ENCODE measurements around the gene GHR.
"Not testable (repeated sequence)": the region's sequence is repeated elsewhere in the genome, so short reads cannot be mapped to it uniquely, and the experiment has no call there.

The GHR gene

DNA sequence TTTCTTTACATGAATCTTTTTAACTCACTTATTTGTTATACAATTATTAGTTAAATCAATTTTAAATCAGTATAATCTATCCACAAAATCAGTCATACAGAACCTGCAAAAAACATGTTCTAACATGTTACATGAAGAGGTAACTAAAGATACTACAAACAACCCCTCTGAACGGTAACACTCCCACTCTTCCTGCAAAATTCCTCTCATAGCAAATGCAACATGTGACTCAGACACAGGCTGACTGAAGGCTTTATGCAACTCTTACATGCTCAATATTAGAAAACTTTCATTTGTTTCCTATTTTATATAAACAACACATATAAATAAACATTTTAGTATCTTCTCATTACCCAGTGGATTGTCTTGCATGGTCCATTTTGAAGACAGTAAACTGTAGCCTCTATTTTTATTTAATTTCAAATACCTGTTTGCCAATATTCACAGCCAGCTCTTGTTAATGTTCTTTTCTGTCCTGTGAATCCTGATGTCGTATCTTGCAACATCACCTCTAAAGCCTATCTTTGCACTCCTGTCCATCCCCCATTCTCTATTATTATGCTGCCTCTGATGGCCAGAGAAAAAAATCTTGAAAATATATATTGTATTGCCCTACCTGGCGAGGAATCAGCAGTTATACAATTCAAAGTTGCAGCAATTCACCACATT, 232.9 kb downstream of the GHR start:
- DNase-seq = no peak

DNA sequence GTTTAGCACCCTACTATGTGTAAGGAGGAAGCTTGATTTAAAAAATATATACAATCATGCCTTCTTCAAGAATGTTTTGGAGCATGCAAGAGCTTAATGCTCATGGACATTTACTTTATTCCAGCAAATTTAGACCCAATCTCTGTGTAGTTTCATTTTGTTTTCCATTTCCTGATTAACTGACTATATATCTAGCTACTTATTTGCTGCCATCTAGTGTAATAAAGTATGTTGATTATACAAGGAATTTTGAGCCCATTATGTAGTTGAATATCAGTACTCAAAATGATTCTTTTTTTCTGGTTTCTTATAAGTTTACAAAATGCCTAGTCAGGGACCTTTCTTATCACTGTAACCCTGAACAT, 233.4 kb downstream of the GHR start:
- no peak for DNase-seq

GRCh38 chr5:42659869-42660268, 236.6 kb downstream of the GHR start:
- not testable (repeated sequence) for DNase-seq

DNA sequence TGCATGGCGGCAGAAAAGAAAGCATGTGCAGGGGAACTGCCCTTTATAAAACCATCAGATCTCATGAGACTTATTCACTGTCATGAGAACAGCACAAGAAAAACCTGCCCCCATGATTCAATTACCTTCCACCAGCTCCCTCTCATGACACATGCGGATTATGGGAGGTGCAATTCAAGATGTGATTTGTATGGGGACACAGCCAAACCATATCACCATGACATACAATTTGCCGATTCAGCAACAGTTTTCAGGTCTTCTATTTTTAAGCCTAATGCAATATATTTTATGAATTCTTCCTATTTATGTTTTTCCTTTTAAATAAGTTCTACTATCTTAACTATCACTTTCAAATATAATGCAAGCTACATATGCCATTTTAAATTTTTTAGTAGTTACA, 242.6 kb downstream of the GHR start:
- no peak for DNase-seq

DNA sequence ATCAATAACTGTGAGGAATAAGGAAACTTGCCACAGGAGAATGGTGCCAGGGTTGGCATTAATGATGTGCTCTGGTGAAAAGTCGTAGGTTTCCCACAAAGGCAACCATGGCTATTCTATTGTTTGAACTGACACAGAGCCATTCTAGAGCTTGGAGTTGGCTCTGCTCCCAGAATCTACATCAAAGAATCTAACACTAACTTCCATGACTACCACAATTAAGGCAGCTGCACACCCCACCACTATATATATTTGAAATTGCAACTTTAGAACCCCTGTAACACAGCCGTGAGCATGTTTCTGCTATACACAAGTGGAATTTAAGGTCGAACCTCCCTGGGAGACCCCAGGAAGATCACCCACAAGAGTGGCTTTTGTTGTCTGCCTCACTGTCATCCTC, 243.6 kb downstream of the GHR start:
- DNase-seq = no peak

- no peak for DNase-seq
Measured at GRCh38 chr5:42668254-42668653, 245.0 kb downstream of the GHR start.

- no peak for DNase-seq
Measured at GRCh38 chr5:42672925-42673324, 249.7 kb downstream of the GHR start.

DNA sequence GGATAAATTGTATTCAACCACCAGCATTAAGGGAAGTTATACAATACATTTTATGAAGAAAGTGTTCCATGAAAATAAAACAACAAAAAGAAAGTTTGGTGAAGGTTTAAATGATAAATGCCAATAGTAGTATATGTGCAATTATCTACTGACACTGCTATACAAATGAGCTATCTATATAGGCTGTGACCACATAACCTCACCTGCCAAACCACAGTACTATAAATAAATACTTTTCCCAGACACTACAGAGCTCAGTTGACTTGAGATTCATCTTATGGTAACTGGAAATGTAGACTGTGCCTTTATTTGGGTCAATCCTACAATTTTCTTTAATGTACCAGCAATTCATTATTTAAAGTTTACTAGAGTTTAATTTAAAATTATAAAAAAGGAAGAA, 252.4 kb downstream of the GHR start:
- DNase-seq = no peak

GRCh38 chr5:42676362-42676761, 253.1 kb downstream of the GHR start:
- DNase-seq = no peak

GRCh38 chr5:42677156-42677842, 254.1 kb downstream of the GHR start:
- DNase-seq = no peak

- DNase-seq = no peak
Measured at GRCh38 chr5:42680046-42680445, 256.8 kb downstream of the GHR start.

DNA sequence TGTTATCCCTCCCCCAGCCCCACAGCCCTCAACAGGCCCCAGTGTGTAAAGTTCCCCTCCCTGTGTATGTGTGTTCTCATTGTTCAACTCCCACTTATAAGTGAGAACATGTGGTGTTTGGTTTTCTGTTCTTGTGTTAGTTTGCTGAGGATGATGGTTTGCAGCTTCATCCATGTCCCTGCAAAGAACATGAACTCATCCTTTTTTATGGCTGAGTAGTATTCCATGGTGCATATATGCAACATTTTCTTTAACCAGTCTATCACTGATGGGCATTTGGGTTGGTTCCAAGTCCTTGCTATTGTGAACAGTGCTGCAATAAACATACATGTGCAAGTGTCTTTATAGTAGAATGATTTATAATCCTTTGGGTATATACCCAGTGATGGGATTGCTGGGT, 261.8 kb downstream of the GHR start:
- not testable (repeated sequence) for DNase-seq

DNA sequence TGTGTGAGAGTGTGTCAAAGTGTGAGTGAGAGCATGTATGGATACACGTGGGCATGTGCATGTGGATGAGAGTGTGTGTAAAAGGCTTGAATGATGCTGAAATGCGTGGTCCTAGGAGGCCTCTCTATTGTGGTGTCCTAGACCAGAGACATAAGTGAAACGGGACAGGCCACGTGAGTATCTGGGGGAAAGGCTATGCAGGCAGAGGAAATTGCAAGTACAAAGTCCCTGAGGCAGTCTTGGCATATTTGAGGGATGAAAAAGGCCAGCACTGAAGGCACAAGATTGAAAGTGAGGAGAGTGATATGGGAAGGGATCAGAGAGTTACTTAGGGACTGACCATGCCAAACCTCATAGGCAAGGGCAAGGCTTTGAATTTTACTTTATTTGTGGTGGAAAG, 266.2 kb downstream of the GHR start:
- no peak for DNase-seq

DNA sequence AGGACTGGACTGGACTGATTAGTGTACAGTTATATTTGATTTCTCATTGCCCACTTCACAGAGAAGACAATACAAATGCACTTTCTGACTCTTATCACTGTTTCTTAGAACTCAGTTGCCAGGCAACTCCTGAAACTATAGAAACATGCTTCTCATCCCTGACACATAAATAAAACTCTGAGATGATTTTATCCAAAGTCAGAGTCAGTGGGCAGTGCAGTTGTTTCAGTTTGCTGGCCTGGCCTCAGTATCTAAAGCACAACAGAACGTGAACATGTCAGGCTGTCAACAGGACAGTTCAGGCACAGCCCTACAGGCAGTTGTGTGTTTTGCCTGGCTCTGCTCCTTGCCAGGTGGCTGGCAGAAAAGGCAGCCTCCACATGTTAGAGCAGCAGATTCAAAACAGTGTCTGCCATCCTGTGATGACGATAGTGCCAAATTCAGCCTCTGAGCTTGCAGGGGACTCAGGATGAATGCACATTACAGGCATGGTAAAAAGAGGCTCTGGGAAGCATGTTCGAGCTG, 268.2 kb downstream of the GHR start:
- no peak for DNase-seq

DNA sequence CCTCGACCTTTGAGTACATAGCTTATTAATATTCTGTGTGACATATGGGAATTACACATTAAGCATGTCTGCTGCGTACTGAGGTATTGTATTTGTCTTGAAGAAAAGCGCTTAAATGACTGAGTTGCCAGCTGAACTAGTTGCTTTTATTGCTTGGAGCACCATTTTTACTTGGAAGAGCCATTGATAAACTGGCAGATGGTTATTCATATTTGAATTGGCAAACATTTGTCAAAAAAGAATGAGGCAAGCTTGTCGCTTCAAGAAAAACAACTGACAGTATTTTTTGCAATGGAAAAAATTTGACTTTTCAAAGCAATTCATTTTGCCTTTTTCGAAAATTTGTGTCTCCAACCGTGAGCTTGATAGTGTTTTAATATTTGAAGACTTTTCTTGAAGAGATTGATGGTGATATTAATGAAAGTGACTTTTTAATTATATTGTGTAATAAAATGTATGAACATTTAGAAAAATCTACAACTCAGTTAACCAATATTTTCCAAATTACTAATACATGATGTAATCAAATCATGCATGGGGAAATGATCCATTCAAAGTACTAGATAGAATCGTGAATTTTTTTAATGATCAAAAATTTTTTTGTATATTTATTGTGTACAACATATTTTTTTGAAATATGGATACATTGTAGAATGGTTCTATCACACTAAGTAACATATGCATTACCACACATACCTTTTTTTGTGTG, 278.3 kb downstream of the GHR start:
- no peak for DNase-seq

DNA sequence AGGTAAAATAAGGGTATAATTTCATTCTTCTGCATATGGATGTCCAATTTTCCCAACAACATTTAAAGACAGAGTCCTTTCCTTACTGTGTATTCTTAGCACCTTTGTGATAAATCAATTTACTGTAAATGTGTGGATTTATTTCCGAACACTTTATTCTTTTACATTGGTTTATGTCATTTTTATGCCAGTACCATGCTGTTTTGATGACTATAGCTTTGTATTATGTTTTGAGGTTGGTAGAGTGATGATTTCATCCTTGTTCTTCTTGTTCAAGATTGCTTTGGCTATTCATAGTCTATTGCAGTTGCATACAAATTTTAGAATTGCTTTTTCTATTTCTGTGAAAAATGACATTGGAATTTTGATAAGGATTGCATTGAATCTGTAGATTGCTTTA, 280.0 kb downstream of the GHR start:
- no peak for DNase-seq

DNA sequence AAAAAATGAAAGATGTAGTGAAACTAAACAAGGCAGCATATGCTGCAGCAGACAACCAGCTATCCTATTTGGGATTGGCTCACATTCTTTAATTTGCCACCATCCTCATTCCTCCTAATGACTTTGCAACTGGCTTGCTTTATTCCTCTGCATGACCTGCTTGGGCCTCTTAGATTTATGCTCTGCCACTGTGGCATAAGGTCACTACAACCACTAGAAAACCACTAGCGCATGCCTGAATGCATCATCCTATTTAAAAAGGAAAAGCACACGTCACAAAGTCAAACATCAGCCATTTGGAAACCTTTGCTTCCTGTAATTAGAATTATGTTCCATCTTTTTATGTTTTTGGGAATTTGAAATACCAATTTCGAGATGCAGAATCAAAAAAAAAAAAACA, 292.5 kb downstream of the GHR start:
- DNase-seq = no peak

- peak; percentile 4 for DNase-seq
Measured at GRCh38 chr5:42718591-42718990, 295.4 kb downstream of the GHR start.

GRCh38 chr5:42719034-42719433, 295.8 kb downstream of the GHR start:
- no peak for DNase-seq

GRCh38 chr5:42720251-42720650, 297.0 kb downstream of the GHR start:
- DNase-seq = no peak

DNA sequence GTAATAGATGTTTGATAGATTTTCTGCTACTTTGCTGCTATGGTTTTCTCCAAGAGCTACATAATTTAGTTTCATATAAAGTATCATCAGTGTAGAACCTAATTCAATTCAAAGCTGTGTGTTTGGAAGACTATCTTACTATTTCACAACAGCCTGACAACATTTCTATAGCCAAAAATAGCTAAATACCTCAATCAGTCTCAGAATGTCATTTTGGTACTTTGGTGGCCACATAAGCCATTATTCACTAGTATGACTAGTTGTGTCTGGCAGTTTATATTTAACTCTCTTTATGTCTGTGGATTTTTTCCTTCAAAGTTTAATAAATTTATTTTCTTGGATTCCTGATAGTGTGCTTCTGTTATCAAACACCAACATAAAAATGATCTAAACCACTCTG, 298.2 kb downstream of the GHR start:
- no peak for DNase-seq

DNA sequence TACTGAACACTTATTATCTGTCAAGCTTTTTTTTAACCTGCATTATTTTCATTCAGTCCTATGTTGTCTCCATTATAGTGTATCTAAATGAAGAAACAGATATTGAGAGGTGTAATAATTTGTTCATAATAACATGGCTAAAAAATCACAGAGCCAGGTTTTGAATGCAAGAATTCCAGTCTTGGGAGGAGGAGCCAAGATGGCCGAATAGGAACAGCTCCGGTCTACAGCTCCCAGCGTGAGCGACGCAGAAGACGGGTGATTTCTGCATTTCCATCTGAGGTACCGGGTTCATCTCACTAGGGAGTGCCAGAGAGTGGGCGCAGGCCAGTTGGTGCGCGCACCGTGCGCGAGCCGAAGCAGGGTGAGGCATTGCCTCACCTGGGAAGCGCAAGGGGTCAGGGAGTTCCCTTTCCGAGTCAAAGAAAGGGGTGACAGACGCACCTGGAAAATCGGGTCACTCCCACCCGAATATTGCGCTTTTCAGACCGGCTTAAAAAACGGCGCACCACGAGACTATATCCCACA, 311.4 kb downstream of the GHR start:
- DNase-seq = not testable (repeated sequence)

DNA sequence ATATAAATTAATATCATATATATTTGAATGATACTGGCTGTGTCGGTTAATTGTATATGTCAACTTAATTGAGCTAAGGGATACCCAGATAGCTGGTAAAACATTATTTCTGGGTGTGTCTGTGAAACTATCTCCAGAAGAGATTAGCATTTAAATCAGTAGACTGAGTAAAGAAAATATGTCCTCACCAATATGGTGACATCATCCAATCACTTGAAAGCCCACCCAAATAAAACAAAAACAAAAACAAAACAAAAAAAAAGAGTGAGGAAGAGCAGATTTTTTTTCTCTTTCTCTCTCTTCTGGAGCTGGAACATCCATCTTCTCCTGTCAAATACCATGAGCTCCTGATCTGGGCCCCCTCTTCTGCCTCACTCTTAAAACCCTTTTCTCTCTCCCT, 317.7 kb downstream of the GHR start:
- DNase-seq = no peak

DNA sequence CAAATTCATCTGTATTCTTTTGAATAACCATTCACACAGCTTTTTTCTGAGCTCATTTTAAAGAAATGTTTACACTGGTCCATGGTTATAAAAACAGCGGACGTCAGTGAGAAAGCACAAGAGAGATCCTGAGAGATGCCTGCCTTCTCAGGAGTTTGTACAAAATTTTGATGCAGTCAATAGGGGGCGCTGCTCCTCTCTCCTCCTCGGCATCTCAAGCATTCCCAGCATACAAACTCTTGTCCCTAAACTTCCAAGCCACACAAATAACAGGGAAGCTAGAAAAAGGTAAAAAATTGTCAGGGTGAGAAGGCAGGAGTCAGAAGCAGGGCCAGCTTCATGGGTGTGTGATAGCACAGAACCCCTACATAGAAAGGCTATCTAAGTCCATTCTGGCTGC, 322.2 kb downstream of the GHR start:
- DNase-seq = peak; percentile 4

Measured in stimulated activated CD4-positive, alpha-beta T cell treated with anti-CD3 and anti-CD28 coated beads, Interleukin-15, amount 100 ng/mL, for 24 hours (primary cell).